GM18867 (cell line): ENCODE results near the gene MYBPC3.

ENCODE experiments used
- ATAC-seq: cut with Tn5 transposase; IDR thresholded peaks from one replicate; pipeline ENCODE4 v1.9.1; 2021; ENCODE audit warnings: mild to moderate bottlenecking, moderate library complexity; ENCODE audit not compliant: unreplicated experiment

Gene MYBPC3

DNA sequence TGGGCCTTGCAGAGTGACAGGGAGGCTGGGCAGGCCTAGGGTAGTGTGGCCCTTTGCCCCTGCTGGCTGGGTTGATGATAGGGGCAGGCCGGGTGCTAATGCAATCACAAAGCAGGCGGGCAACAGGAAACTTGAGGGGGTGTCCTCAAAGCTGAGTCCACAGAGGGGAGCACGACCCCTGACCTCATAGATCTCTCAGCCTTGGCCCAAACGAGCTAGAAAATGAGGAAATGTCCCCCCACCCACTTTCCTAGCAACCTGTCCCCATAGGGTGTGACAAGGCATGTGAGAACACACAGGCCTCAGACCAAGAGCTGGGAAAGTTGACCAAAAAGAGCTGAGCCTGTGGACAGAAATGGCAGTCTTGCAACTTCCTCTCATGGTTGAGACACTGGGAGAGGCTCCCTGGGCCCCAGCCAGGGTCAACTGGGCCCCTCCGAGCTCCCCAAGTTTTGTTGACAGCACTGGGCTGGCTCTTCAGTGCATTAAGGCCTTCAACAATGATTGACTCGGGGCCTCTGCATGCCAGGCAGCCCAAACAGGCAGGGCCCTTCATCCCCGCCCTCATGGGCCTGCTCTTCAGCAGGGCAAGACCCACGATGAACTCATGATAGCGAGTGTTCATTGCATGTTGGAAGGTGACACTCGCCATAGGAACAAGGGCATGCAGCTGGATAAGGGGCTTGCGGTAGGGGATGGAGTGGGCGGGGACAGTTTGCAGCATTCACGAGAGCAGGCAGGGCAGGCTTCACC is 35.6 kb upstream of the MYBPC3 start:
- ATAC-seq, result no peak

DNA sequence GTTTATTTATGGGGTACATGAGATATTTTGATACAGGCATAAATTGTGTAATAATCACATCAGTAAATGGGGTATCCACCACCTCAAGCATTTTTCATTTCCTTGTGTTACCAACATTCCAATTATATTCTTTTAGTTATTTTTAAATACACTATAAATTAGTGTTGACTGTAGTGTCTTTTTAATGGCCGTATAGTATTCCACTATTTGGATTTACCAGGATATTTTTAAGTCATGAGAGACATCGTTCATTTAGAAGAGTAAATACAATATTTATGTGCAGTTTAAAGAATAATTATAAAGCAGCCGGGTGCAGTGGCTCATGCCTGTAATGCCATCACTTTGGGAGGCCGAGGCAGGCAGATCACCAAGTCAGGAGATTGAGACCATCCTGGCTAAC is 32.0 kb upstream of the MYBPC3 start:
- no peak for ATAC-seq

DNA sequence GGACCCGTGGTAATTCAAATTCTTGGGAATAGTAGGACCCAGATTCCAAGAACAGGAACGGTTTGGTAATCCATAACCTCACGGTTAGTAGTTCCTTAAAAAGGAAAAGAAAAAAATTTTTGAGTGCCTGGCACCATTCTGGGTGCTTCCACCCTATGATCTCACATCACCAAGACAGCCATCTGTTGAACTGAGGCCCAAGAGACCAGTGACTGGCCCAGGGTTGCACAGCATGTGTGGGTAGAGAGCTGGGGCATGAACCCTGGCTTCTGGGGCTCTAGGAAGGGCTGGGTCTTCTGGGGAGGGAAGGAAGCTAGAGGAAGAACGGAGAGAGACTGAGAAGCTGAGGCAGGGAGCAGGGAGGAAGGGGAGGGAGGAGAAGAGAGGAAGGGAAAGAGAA is 30.6 kb upstream of the MYBPC3 start:
- ATAC-seq, result no peak

DNA sequence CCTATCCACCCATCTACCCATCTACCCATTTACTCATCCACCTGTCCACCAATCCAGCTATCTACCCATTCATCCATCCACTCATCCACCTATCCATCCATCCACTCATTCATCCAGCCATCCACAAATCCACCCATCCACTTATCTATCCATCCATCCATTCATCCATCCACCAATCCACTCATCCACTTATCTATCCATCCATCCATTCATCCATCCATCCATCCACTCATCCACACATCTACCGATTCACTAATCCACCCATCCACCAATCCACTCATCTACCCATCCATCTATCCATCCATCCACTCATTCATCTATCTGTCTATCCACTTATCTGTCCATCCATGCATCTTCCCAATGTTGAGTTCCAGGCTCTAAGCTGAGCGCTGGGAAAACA is 27.6 kb upstream of the MYBPC3 start:
- ATAC-seq, result no peak

DNA sequence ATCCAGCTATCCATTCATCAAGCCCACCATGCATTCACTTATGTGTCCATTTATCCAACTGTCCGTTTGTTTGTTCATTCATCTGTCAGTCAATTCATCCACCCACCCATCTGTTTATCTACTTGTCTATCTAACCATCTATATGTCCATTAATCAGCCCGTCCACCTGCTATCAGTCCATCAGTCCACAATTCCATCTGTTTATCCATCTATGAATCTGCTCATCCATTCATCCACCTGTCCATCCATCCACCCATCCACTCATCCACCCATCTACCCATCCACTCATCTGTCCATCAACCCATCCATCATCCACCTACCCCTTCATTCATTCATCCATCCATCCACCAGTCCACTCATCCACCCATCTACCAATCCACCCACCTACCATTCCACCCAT is 26.8 kb upstream of the MYBPC3 start:
- no peak for ATAC-seq

DNA sequence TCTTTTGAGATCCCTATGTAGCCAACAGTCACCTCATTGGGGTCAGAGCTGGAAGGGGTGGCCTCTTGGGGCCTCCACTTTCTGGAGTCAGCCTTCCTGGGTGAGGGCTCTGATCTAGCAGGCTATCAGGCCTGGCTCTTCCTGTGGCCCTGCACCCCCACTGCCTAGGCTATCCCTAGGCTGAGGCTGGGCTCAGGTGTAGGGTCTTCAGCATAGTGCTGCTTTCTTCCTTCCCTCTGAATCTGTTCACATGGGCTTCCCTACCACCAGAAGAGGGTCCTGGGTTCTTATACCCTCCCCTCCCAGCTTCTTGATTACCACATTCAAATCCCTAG is 26.3 kb upstream of the MYBPC3 start:
- ATAC-seq, result no peak

DNA sequence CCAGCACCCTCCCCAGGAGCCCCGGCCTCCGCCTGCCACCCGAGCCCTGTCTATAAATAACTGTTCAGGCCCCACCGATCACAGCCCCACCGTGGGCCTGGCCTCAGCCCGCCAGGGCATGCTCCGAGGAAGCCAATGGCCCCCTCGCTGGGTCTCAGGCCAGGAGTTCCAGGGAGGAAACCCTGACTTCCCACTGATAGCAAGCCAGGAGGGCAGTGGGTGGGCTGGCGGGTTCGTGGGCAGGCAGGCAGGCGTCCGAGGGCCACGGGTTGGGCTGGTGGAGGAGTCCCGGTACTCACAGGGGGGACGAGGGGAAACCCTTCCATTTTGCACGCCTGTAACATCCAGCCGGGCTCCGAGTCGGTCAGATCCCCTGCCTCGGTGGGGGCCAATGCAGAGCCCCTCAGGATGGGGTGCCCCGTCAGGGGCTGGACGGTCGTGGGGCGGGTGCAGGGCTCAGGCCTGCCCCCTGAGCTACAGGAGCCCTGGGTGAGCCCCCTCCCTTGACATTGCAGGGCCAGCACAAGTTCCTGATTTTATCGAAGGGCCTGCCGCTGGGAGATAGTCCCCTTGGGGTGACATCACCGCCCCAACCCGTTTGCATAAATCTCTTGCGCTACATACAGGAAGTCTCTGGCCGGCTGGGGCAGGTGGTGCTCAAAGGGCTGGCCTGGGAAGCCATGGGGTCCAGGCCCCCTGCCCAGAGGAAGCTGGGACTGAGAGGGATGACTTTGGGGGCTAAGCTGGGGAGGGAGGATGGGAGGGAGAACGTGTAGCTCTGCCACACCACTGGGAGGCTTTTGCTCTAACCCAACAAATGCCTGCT is 25.7 kb upstream of the MYBPC3 start, which contains the start of gene SPI1:
Gene SPI1 (minus strand): TSS at position 538 of the 826 bp plus-strand sequence. CDS start 194 bp downstream, at position 344.
- peak; percentile 87 for ATAC-seq

DNA sequence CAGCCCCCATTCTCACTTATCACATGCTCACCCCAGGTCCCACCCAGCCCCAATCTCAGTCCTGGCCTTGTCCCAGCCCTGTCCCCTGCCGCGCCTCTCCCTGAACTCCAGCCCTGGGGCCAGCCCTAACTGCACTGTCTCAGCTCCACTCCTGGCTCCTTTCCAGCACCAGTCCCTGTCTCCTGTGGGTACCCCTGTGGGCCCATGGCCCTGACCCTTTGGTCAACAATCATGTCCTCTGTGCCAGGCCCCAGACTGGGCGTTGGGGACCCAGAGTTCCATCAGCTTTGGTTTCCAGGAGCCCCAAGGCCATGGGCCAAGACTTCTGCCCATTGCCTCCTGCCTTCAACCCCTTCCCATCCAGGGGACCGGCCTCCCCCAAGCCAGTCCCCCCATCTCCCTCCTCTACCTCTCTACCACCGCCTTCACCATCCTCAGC is 25.1 kb upstream of the MYBPC3 start:
- ATAC-seq, result peak; percentile 9

DNA sequence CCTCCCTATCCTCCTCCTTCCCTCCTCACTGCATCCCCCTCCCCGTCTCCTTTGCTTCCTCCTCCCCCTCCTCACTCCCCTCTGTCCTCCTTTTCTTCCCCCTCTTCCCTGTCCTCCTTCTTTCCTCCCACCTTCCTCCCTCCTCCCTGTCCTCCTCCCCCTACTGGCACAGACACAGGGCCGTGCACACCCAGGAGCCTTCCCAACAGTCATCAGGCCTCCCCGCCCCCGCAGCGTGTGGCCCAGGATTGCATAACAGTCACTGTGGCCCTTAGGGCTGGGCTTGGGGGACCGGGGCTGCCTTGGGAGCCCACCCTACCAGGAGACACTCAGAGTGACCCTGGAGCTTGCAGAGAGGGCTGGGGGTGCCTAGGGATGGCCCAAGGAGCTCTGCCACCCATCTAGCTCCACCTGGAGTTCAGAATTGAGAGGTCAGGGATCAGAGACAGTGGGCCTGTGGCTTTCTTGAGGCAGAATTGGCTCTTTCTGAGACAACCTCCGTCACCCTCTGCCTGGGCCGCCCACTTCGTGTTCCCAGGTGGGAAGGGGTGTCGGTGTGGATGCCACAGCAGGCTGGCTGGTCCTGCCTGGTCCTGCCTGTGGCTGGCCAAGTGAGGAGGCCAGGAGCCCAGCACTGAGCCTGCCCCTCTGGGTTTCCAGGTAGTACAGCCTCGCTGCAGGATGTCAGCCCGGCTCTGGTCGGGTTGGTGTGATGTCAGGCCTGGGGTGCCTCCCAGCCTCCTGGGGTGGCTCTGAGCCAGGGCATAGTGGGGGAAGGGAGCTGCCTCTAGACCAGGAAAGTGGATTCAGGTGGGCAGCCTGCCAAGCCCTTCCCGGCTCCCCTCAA is 24.2 kb upstream of the MYBPC3 start:
- ATAC-seq, result peak; percentile 40

DNA sequence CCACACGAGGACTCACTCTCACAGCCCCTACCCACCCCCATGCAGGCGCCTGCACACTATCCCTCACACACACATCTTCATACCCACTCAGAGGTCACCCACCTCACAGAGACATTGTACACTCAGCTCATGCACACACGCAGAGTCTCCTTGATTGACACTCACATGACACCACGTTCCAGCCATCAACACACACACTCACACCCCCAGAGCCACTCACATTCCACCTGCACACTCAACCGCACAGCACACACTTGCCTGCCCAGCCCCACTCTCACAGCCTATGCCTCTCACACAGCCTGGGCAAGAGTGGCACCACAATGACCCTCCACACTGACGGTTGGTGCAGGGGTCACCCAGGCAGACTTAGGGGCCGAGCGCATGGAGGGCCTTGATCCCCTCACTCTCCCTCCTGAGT is 23.6 kb upstream of the MYBPC3 start:
- no peak for ATAC-seq

DNA sequence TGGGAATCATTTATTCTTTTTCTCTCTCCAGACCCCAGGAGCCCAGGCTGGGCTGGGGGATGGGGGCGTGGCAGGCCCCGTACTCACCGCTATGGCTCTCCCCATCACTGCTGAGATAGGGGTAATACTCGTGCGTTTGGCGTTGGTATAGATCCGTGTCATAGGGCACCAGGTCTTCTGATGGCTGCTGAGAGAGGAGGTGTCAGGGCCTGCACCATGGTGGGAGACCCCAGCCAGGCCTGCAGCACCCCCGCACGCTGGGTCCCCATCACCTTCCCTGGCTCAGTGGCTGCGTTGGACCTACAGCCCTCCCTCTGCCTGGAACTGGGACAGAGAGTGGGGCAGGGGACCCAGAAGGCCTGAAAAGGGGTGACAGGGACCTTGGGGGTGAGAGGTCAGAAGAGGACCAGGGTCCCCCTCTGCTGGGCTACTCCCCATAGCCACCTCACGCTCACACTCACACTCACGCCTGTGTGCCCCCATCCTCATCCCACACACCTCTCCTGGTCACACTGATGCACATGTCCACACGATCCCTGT is 23.1 kb upstream of the MYBPC3 start:
- ATAC-seq, result no peak

DNA sequence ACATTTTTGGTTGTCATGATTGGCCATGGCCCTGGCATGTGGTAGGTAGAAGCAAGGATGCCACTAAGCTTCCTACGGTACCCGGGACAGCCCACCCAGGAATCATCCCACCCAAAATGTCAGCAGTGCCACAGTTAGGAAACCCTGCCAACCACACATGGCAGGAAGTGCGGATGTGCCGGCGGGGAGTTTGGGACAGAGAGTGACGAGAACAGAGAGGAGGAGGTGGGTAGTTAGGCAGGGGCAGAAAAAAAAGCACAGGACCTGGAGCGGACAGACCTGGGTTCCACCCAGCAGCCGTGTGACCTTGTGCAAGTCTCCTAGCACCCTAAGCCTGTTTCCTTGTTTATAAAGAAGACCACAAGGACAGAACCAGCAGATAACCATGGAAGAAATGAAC is 22.5 kb upstream of the MYBPC3 start:
- ATAC-seq, result no peak

DNA sequence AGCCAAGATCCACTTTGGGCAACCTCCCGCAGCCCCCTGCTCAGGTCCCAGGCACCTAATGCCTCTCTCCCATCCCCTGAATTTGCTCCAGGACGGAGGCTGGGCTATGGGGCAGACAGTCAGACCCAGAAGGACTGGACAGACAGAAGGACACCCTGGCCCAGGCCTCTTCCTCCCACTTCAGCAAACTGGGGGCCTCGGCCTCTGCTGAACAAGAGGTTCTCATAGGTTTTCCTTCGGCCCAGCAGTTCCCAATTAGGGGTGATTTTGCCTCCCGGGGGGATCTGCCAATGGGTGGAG is 22.2 kb upstream of the MYBPC3 start:
- no peak for ATAC-seq

DNA sequence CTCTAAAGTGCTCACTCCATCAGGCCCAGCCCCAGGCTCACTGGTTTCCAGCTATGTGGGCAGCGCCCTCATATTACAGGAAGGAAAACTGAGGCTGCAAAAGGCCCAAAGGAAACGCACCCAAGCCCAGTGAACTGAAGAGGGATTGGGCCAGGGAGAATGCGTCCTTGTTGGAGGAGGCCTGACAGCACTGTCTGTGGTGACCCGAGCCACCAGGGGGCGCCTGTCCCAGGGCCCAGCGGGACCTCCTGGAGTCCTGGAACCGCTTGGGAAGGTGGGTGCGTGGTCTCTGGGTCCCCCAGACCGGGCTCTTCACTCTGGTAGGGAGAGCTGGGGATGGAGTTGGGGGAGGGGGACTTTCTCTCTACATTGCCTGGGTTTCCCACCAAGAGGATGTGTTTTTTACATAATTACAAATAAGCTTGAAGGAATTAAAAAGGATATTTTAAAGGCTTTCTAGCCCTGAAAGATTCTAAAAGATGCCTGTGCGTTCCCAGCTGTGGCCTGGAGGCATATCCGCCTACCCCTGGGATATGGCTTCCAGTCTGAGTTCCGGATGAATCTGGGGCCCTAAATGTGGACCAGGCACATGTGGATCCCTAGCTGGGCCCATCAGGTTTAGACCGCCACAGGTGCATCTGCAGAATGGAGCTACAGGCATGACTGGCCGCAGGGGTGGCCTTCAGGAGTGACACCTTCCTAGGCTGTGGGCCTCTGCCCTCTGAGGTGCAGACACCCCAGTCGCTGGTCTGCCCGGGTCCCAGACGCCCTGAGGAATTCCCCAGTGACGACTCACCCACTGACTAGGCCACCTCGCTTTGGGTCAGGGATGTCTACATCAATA is 21.6 kb upstream of the MYBPC3 start:
- ATAC-seq, result no peak

DNA sequence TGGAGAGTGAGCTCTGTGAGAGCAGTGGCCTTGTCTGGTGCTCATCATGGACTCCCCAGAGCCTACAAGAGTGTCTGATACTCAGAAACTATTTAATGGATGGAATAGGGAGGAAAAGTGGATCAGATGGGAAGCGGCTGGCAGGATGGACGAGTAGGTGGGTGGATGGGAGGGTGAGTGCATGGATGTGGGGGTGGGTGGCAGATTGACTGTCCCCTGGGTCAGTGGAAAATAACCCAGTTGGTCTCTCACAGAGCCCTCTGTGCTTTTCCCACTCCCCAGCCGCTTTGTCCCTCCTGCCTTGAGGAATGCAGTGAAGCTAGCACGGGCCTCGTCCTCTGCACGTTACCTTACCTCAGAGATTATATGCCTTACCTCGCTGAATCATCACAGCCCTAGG is 19.9 kb upstream of the MYBPC3 start:
- ATAC-seq, result no peak

DNA sequence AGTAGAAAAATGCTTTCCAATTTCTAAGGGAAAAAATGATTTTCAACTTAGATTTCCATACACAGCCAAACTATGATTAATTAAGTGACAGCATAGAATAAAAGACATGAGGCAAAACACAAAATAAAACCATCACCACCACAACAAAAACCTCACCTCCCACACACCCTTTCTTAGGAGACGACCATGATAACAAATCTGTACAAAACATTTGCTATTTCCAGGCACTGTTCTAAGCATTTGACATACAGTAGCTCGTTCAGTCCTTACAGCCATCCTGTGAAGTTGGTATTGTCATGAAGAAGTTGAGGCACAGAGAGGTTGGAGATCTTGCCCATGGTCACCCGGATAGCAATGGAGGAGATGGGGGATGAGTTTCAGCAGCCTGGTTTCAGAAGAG is 17.2 kb upstream of the MYBPC3 start:
- no peak for ATAC-seq

DNA sequence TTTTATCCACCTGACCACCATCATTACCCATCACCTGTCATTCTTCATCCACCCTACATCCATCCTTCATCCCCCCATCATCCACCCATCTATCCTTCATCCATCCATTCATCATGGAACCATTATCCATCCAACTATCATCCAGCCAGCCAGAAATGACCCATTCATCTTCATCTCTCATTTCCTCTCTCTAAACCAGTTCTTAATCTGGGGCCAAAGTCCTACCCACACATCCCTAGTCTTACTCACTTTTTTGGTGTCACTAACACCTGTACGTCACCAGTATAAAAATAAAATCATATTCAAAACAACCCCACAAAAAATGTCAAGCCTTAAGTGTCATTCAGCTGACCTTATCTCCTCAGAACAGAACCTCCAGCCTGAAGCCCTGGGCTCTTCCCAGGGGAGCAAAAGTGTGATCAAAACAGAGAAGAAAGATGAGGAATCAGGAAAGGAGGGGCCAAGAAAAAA is 13.6 kb upstream of the MYBPC3 start:
- peak; percentile 55 for ATAC-seq

DNA sequence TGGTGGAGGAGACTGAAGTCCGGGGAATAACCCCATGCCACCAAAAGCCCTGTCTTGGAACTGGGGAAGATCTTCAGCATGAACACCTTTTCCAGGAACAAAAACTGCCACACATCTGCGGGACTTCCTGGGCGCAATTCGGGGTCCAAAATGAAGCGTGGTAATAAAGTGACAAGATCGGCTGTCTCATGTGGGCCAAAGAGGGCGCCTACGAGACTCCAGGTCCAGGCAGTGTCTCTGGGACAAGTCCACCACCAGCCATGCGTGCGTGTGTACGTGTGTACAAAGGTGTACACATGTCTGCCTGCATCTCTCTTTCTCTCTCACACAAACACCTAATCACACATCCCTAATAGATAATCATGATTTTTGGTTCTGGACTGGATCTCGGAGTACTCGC is 8.9 kb upstream of the MYBPC3 start:
- no peak for ATAC-seq

DNA sequence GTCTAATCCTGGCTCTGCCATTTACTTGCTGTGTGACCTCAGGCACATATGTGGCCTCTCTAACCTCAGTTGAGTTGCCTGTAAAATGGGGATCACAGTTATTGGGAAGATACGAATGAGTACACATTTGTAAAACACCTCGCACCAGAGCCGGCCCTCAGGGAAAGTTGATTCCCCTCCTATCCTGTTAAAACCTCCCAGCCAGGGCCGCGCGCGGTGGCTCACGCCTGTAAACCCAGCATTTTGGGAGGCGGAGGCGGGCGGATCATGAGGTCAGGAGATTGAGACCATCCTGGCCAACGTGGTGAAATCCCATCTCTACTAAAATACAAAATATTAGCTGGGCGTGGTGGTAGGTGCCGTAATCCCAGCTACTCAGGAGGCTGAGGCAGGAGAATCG is 7.8 kb upstream of the MYBPC3 start:
- no peak for ATAC-seq

DNA sequence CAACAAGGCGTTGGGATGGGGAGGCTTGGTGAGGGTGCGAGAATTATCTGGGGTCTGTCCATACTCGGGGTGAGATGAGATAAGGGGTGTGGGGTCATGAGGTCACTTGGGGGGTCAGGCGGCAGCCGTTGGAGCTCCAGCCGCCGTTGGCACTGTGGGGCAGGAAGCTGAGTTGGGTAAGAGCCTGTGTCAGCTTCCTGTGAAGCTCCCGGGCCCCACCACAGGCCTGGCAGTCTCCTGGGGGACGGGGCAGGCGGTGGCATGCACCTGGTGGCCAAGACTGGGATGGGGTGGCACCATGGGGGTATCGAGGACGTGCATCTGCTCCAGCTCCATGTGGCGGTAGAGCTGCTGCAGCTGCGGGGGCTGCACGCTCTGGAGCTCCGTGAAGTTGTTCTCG is 7.1 kb upstream of the MYBPC3 start:
- ATAC-seq, result no peak
